CD4-positive, alpha-beta memory T cell (primary cell): ENCODE data around the gene KCNJ18. TPM values are rescaled to one million over a fixed set of nuclear protein-coding genes. Genes with fewer than 3 reads are reported as not detected.
A peak's percentile ranks its signal among the peaks of the same experiment; 100 is the strongest.
"Not testable (repeated sequence)": the region's sequence is repeated elsewhere in the genome, so short reads cannot be mapped to it uniquely, and the experiment has no call there.

Source experiments
- CTCF ChIA-PET: fragments of 350-600 bp; sonication (Branson Sonifier 250); formaldehyde crosslinking; loops from one replicate; lab custom pipeline; 2021; ENCODE audit warnings: inconsistent platforms; ENCODE audit not compliant: partially characterized antibody; lab: Charles Lee
- POLR2A ChIA-PET: fragments of 350-600 bp; sonication (Branson Sonifier 250); formaldehyde crosslinking; loops from one replicate; lab custom pipeline; 2021; ENCODE audit not compliant: partially characterized antibody; lab: Charles Lee
- DNase-seq, 5 donors: peaks; one replicate each; pipeline versions ENCODE4 v3.0.0 to v3.0.0-alpha.2; 2020 to 2022; ENCODE audit warnings: mixed read lengths in 1 of 5
- H3K27ac ChIP-seq: one replicate; pipeline ENCODE4 v1.7.0; 2013; ENCODE audit warnings: low read depth, low read length
- H3K27me3 ChIP-seq: 2 replicates; pipeline ENCODE4 v1.7.0; 2013; ENCODE audit warnings: mild to moderate bottlenecking, low read length, moderate library complexity; ENCODE audit not compliant: insufficient read depth
- H3K36me3 ChIP-seq: 2 replicates; pipeline ENCODE4 v1.7.0; 2013; ENCODE audit warnings: mild to moderate bottlenecking, low read length, moderate library complexity; ENCODE audit not compliant: insufficient read depth
- H3K4me1 ChIP-seq: 2 replicates; pipeline ENCODE4 v1.7.0; 2013; ENCODE audit warnings: mild to moderate bottlenecking, low read length, moderate library complexity; ENCODE audit not compliant: insufficient read depth
- H3K4me3 ChIP-seq, 2 donors: one replicate each; pipeline ENCODE4 v1.7.0; 2013; ENCODE audit warnings: low read length in 2 of 2, mild to moderate bottlenecking in 1 of 2
- H3K9me3 ChIP-seq, 2 donors: one replicate each; pipeline ENCODE4 v1.7.0; 2013; ENCODE audit warnings: low read length in 2 of 2, control low read depth in 1 of 2; ENCODE audit not compliant: control insufficient read depth in 1 of 2
- H3K27ac Mint-ChIP-seq, 7 donors: one replicate each; pipeline ENCODE4 v1.8.0; 2020 to 2021; ENCODE audit warnings: mixed read lengths in 7 of 7, mild to moderate bottlenecking in 6 of 7, inconsistent platforms in 3 of 7, moderate library complexity in 3 of 7
- H3K27me3 Mint-ChIP-seq, 2 donors: one replicate each; pipeline ENCODE4 v1.8.0; 2020 to 2021; ENCODE audit warnings: mixed read lengths in 2 of 2
- H3K36me3 Mint-ChIP-seq, 2 donors: one replicate each; pipeline ENCODE4 v1.8.0; 2020 to 2021; ENCODE audit warnings: mixed read lengths in 2 of 2, inconsistent platforms in 1 of 2, mild to moderate bottlenecking in 1 of 2
- H3K4me1 Mint-ChIP-seq, 4 donors: one replicate each; pipeline ENCODE4 v1.8.0; 2020 to 2021; ENCODE audit warnings: mixed read lengths in 4 of 4, mild to moderate bottlenecking in 1 of 4
- H3K4me3 Mint-ChIP-seq, 8 donors: one replicate each; pipeline ENCODE4 v1.8.0; 2020 to 2021; ENCODE audit warnings: mixed read lengths in 8 of 8, mild to moderate bottlenecking in 7 of 8, moderate library complexity in 6 of 8, inconsistent platforms in 3 of 8
- H3K9me3 Mint-ChIP-seq, 8 donors: one replicate each; pipeline ENCODE4 v1.8.0; 2020 to 2021; ENCODE audit warnings: mixed read lengths in 8 of 8, mild to moderate bottlenecking in 5 of 8, inconsistent platforms in 3 of 8, moderate library complexity in 1 of 8
- intact Hi-C: fragments of 100-400 bp; cut with micrococcal nuclease; formaldehyde crosslinking; loops from one replicate; pipeline ENCODE4 v1.15.1; 2023
- polyA plus RNA-seq, 2 donors: library from polyadenylated mRNA; unstranded; fragments of 300-500 nt; fragmentation: Illumina TruSeq; gene quantifications; one replicate each; pipeline ENCODE4 v1.2.3, GENCODE V29; 2021
- total RNA-seq, 2 experiments: library from RNA; stranded (reverse); gene quantifications; one replicate each; pipeline ENCODE4 v1.2.3, GENCODE V29; 2021

KCNJ18 gene
- total and polyA plus RNA-seq, 4 experiments from 2014 or later, result not detected

- H3K4me1 Mint-ChIP-seq, H3K27ac ChIP-seq, H3K9me3 ChIP-seq, H3K4me3 ChIP-seq, H3K36me3 ChIP-seq, POLR2A ChIA-PET, H3K4me3 Mint-ChIP-seq, H3K27me3 Mint-ChIP-seq, H3K27me3 ChIP-seq, H3K4me1 ChIP-seq, DNase-seq, H3K36me3 Mint-ChIP-seq, CTCF ChIA-PET, H3K27ac Mint-ChIP-seq, intact Hi-C loops: not testable (repeated sequence)
- H3K9me3 Mint-ChIP-seq, result peaks cover 0 to 36% (median 14%) of the 10 kb centered on the region in 8 donors
These were observed 18.7 kb upstream of the KCNJ18 start for GRCh38 chr17:21673451-21674241.

- no peaks in the 10 kb centered on the region for H3K4me1 Mint-ChIP-seq
- no peaks in the 10 kb centered on the region for H3K9me3 ChIP-seq
- H3K27ac Mint-ChIP-seq, result no peak overlapping the region
- CTCF ChIA-PET, result no interaction called here
- H3K4me1 ChIP-seq, result no peaks in the 10 kb centered on the region
- no peak overlapping the region for H3K4me3 Mint-ChIP-seq
- peaks cover 0 to 38% (median 14%) of the 10 kb centered on the region in 8 donors for H3K9me3 Mint-ChIP-seq
- no peaks in the 10 kb centered on the region for H3K27me3 ChIP-seq
- peak in 1 of 5 donors; percentile 23 for DNase-seq
- no peak overlapping the region for H3K27ac ChIP-seq
- H3K4me3 ChIP-seq, result no peak overlapping the region
- POLR2A ChIA-PET, result no interaction called here
- intact Hi-C loops, result no loop called here
- peaks cover 0 to 2% of the 10 kb centered on the region in 2 donors for H3K27me3 Mint-ChIP-seq
- no peaks in the 10 kb centered on the region for H3K36me3 Mint-ChIP-seq
- H3K36me3 ChIP-seq, result no peaks in the 10 kb centered on the region
These were observed 18.0 kb upstream of the KCNJ18 start for GRCh38 chr17:21674242-21674731.

- intact Hi-C loops, H3K36me3 ChIP-seq, H3K4me1 Mint-ChIP-seq, H3K9me3 ChIP-seq, H3K27me3 Mint-ChIP-seq, H3K27ac Mint-ChIP-seq, H3K4me1 ChIP-seq, H3K4me3 Mint-ChIP-seq, POLR2A ChIA-PET, CTCF ChIA-PET, H3K4me3 ChIP-seq, H3K36me3 Mint-ChIP-seq, H3K27ac ChIP-seq, H3K27me3 ChIP-seq, DNase-seq: not testable (repeated sequence)
- peaks cover 0 to 39% (median 14%) of the 10 kb centered on the region in 8 donors for H3K9me3 Mint-ChIP-seq
These were observed 17.2 kb upstream of the KCNJ18 start for GRCh38 chr17:21674891-21675738.

GRCh38 chr17:21675739-21676130 lies 16.6 kb upstream of the KCNJ18 start:
- H3K27ac ChIP-seq, H3K36me3 Mint-ChIP-seq, H3K9me3 ChIP-seq, DNase-seq, H3K27me3 Mint-ChIP-seq, H3K36me3 ChIP-seq, H3K4me1 Mint-ChIP-seq, CTCF ChIA-PET, H3K4me1 ChIP-seq, H3K27ac Mint-ChIP-seq, POLR2A ChIA-PET, H3K4me3 ChIP-seq, intact Hi-C loops, H3K27me3 ChIP-seq, H3K4me3 Mint-ChIP-seq: not testable (repeated sequence)
- peaks cover 0 to 42% (median 15%) of the 10 kb centered on the region in 8 donors for H3K9me3 Mint-ChIP-seq

GRCh38 chr17:21676281-21677111 lies 15.8 kb upstream of the KCNJ18 start:
- Histone ChIP-seq H3K4me3 (no peak overlapping the region), H3K4me1 (no peaks in the 10 kb centered on the region), H3K9me3 (no peaks in the 10 kb centered on the region), H3K27me3 (no peaks in the 10 kb centered on the region), H3K27ac (no peak overlapping the region), H3K36me3 (no peaks in the 10 kb centered on the region)
- DNase-seq, result peak in 1 of 5 donors; percentile 17
- Mint-ChIP-seq H3K4me1 (no peaks in the 10 kb centered on the region), H3K4me3 (no peak overlapping the region), H3K27me3 (peaks cover 0 to 1% of the 10 kb centered on the region in 2 donors), H3K36me3 (no peaks in the 10 kb centered on the region), H3K27ac (peak overlapping the region in 1 of 7 donors; percentile 12), H3K9me3 (peaks cover 0 to 42% (median 15%) of the 10 kb centered on the region in 8 donors)
- POLR2A ChIA-PET, result no interaction called here
- CTCF ChIA-PET, result no interaction called here
- intact Hi-C loops, result no loop called here

- no peak overlapping the region for H3K27ac ChIP-seq
- Mint-ChIP-seq H3K4me3 (no peak overlapping the region), H3K9me3 (peaks cover 0 to 41% (median 15%) of the 10 kb centered on the region in 8 donors), H3K36me3 (no peaks in the 10 kb centered on the region), H3K4me1 (no peaks in the 10 kb centered on the region), H3K27me3 (no peaks in the 10 kb centered on the region), H3K27ac (no peak overlapping the region)
- intact Hi-C loops, result no loop called here
- ChIA-PET POLR2A (no interaction called here), CTCF (no interaction called here)
- H3K27me3 ChIP-seq, result no peaks in the 10 kb centered on the region
- H3K9me3 ChIP-seq, result no peaks in the 10 kb centered on the region
- no peaks in the 10 kb centered on the region for H3K36me3 ChIP-seq
- H3K4me3 ChIP-seq, result no peak overlapping the region
- DNase-seq, result no peak
- H3K4me1 ChIP-seq, result no peaks in the 10 kb centered on the region
These were observed 15.0 kb upstream of the KCNJ18 start for GRCh38 chr17:21677126-21677910.
